Measurements from ENCODE around the gene TMEM243. TPM values are rescaled to one million over a fixed set of nuclear protein-coding genes. Genes with fewer than 3 reads are reported as not detected.

Gene TMEM243
- polyA plus RNA-seq, 2 donors = 11.5 to 12.9 TPM

- no peak overlapping the region for H3K27ac ChIP-seq (ENCODE audit: low read depth in 2 of 2, low read length in 1 of 2)
- WGBS, 2 donors = 94% methylated on average over 4 of the region's 4 CpGs
- no peaks in the 10 kb centered on the region for H3K9me3 ChIP-seq (ENCODE audit: control insufficient read depth in 2 of 2, insufficient read depth in 1 of 2, low read depth in 1 of 2, low read length in 1 of 2)
- no peaks in the 10 kb centered on the region for H3K27me3 ChIP-seq (ENCODE audit: control insufficient read depth in 1 of 2, insufficient read depth in 2 of 2, low read length in 2 of 2)
- no peak overlapping the region for H3K4me3 ChIP-seq (ENCODE audit: low read depth in 1 of 2, low read length in 2 of 2)
- H3K36me3 ChIP-seq (ENCODE audit: control insufficient read depth in 2 of 2, insufficient read depth in 2 of 2, low read length in 1 of 2) = peaks cover 4 to 5% of the 10 kb centered on the region in 2 donors
- H3K4me1 ChIP-seq (ENCODE audit: control insufficient read depth in 2 of 2, insufficient read depth in 2 of 2, low read length in 1 of 2) = no peaks in the 10 kb centered on the region
Observed at GRCh38 chr7:87178320-87178719, 41.2 kb downstream of the TMEM243 start.

GRCh38 chr7:87173471-87173870 lies 46.1 kb downstream of the TMEM243 start:
- no peaks in the 10 kb centered on the region for H3K9me3 ChIP-seq (ENCODE audit: control insufficient read depth in 2 of 2, insufficient read depth in 1 of 2, low read depth in 1 of 2, low read length in 1 of 2)
- no peak overlapping the region for H3K27ac ChIP-seq (ENCODE audit: low read depth in 2 of 2, low read length in 1 of 2)
- no peaks in the 10 kb centered on the region for H3K27me3 ChIP-seq (ENCODE audit: control insufficient read depth in 1 of 2, insufficient read depth in 2 of 2, low read length in 2 of 2)
- H3K36me3 ChIP-seq (ENCODE audit: control insufficient read depth in 2 of 2, insufficient read depth in 2 of 2, low read length in 1 of 2) = peaks cover 4 to 5% of the 10 kb centered on the region in 2 donors
- no peaks in the 10 kb centered on the region for H3K4me1 ChIP-seq (ENCODE audit: control insufficient read depth in 2 of 2, insufficient read depth in 2 of 2, low read length in 1 of 2)
- no peak overlapping the region for H3K4me3 ChIP-seq (ENCODE audit: low read depth in 1 of 2, low read length in 2 of 2)
- 88 to 99% methylated on average over 1 of the region's 1 CpG for WGBS, 2 donors

GRCh38 chr7:87171282-87171934 lies 48.1 kb downstream of the TMEM243 start:
- Histone ChIP-seq H3K4me3 (ENCODE audit: low read depth in 1 of 2, low read length in 2 of 2) (no peak overlapping the region), H3K9me3 (ENCODE audit: control insufficient read depth in 2 of 2, insufficient read depth in 1 of 2, low read depth in 1 of 2, low read length in 1 of 2) (no peaks in the 10 kb centered on the region), H3K27me3 (ENCODE audit: control insufficient read depth in 1 of 2, insufficient read depth in 2 of 2, low read length in 2 of 2) (no peaks in the 10 kb centered on the region), H3K27ac (ENCODE audit: low read depth in 2 of 2, low read length in 1 of 2) (no peak overlapping the region), H3K4me1 (ENCODE audit: control insufficient read depth in 2 of 2, insufficient read depth in 2 of 2, low read length in 1 of 2) (no peaks in the 10 kb centered on the region), H3K36me3 (ENCODE audit: control insufficient read depth in 2 of 2, insufficient read depth in 2 of 2, low read length in 1 of 2) (peaks cover 5 to 10% of the 10 kb centered on the region in 2 donors)

GRCh38 chr7:87170828-87171227 lies 48.7 kb downstream of the TMEM243 start:
- Histone ChIP-seq H3K9me3 (ENCODE audit: control insufficient read depth in 2 of 2, insufficient read depth in 1 of 2, low read depth in 1 of 2, low read length in 1 of 2) (no peaks in the 10 kb centered on the region), H3K27ac (ENCODE audit: low read depth in 2 of 2, low read length in 1 of 2) (no peak overlapping the region), H3K27me3 (ENCODE audit: control insufficient read depth in 1 of 2, insufficient read depth in 2 of 2, low read length in 2 of 2) (no peaks in the 10 kb centered on the region), H3K4me3 (ENCODE audit: low read depth in 1 of 2, low read length in 2 of 2) (no peak overlapping the region), H3K36me3 (ENCODE audit: control insufficient read depth in 2 of 2, insufficient read depth in 2 of 2, low read length in 1 of 2) (peaks cover 5 to 10% of the 10 kb centered on the region in 2 donors), H3K4me1 (ENCODE audit: control insufficient read depth in 2 of 2, insufficient read depth in 2 of 2, low read length in 1 of 2) (no peaks in the 10 kb centered on the region)
- 93 to 94% methylated on average over 3 of the region's 3 CpGs for WGBS, 2 donors

- 80 to 86% methylated on average over 2 of the region's 2 CpGs for WGBS, 2 donors
- no peaks in the 10 kb centered on the region for H3K27me3 ChIP-seq (ENCODE audit: control insufficient read depth in 1 of 2, insufficient read depth in 2 of 2, low read length in 2 of 2)
- no peaks in the 10 kb centered on the region for H3K9me3 ChIP-seq (ENCODE audit: control insufficient read depth in 2 of 2, insufficient read depth in 1 of 2, low read depth in 1 of 2, low read length in 1 of 2)
- no peak overlapping the region for H3K4me3 ChIP-seq (ENCODE audit: low read depth in 1 of 2, low read length in 2 of 2)
- H3K4me1 ChIP-seq (ENCODE audit: control insufficient read depth in 2 of 2, insufficient read depth in 2 of 2, low read length in 1 of 2) = no peaks in the 10 kb centered on the region
- no peak overlapping the region for H3K27ac ChIP-seq (ENCODE audit: low read depth in 2 of 2, low read length in 1 of 2)
- peaks cover 2 to 7% of the 10 kb centered on the region in 2 donors for H3K36me3 ChIP-seq (ENCODE audit: control insufficient read depth in 2 of 2, insufficient read depth in 2 of 2, low read length in 1 of 2)
Observed at GRCh38 chr7:87164433-87164832, 55.1 kb downstream of the TMEM243 start.

GRCh38 chr7:87159538-87159937 lies 60.0 kb downstream of the TMEM243 start:
- WGBS, 2 donors = 69 to 72% methylated on average over 2 of the region's 2 CpGs
- Histone ChIP-seq H3K4me3 (ENCODE audit: low read depth in 1 of 2, low read length in 2 of 2) (no peak overlapping the region), H3K27ac (ENCODE audit: low read depth in 2 of 2, low read length in 1 of 2) (no peak overlapping the region), H3K4me1 (ENCODE audit: control insufficient read depth in 2 of 2, insufficient read depth in 2 of 2, low read length in 1 of 2) (no peaks in the 10 kb centered on the region), H3K9me3 (ENCODE audit: control insufficient read depth in 2 of 2, insufficient read depth in 1 of 2, low read depth in 1 of 2, low read length in 1 of 2) (no peaks in the 10 kb centered on the region), H3K36me3 (ENCODE audit: control insufficient read depth in 2 of 2, insufficient read depth in 2 of 2, low read length in 1 of 2) (no peaks in the 10 kb centered on the region), H3K27me3 (ENCODE audit: control insufficient read depth in 1 of 2, insufficient read depth in 2 of 2, low read length in 2 of 2) (no peaks in the 10 kb centered on the region)

DNA sequence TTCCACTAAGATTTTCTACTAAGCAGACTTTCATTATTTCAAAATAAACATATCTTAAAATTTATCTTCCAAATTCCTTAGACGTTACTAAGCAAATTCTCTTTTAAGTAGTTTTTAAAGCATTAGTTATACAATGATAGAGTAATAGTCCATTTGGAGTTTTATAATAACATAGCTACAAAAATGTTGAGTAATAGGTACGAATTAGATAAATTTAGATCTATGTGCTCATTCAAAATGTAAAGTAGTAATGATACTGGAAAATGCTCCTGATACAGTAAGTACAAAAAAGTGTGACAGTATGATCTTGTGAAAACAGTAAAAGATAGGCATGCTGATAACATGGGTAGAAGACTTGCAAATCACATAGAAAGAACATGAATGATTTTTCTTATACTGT lies 62.8 kb downstream of the TMEM243 start:
- no peak overlapping the region for H3K27ac ChIP-seq (ENCODE audit: low read depth in 2 of 2, low read length in 1 of 2)
- H3K27me3 ChIP-seq (ENCODE audit: control insufficient read depth in 1 of 2, insufficient read depth in 2 of 2, low read length in 2 of 2) = no peaks in the 10 kb centered on the region
- H3K4me3 ChIP-seq (ENCODE audit: low read depth in 1 of 2, low read length in 2 of 2) = no peak overlapping the region
- WGBS, 2 donors = 60% methylated on average over 2 of the region's 2 CpGs
- no peaks in the 10 kb centered on the region for H3K36me3 ChIP-seq (ENCODE audit: control insufficient read depth in 2 of 2, insufficient read depth in 2 of 2, low read length in 1 of 2)
- H3K4me1 ChIP-seq (ENCODE audit: control insufficient read depth in 2 of 2, insufficient read depth in 2 of 2, low read length in 1 of 2) = no peaks in the 10 kb centered on the region
- no peaks in the 10 kb centered on the region for H3K9me3 ChIP-seq (ENCODE audit: control insufficient read depth in 2 of 2, insufficient read depth in 1 of 2, low read depth in 1 of 2, low read length in 1 of 2)

DNA sequence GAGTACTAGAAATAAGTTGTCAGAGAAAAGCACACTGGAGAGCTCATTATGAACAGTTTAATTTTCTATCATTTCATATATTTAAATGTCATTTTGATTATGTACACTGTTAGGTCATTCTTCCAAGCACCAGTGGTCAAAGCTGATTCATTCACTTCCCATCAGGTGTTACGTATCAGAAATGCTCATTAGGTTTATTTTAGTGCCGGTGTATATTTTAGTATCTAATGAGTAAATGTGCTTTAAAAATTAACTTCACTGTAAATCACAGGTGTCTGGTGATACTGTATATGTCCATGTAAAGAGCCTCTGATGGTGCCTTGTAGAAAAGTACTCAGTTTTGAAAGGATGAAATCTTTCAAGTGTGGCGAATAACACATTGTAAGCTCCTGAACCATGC lies 63.7 kb downstream of the TMEM243 start:
- no peaks in the 10 kb centered on the region for H3K4me1 ChIP-seq (ENCODE audit: control insufficient read depth in 2 of 2, insufficient read depth in 2 of 2, low read length in 1 of 2)

GRCh38 chr7:87154569-87154968 lies 65.0 kb downstream of the TMEM243 start:
- no peaks in the 10 kb centered on the region for H3K4me1 ChIP-seq (ENCODE audit: control insufficient read depth in 2 of 2, insufficient read depth in 2 of 2, low read length in 1 of 2)
- H3K4me3 ChIP-seq (ENCODE audit: low read depth in 1 of 2, low read length in 2 of 2) = peak overlapping the region in 1 of 2 donors; percentile 2
- 32 to 36% methylated on average over 3 of the region's 3 CpGs for WGBS, 2 donors

More for the DNA sequence above, 63.7 kb downstream of the TMEM243 start:
- Histone ChIP-seq H3K9me3 (ENCODE audit: control insufficient read depth in 2 of 2, insufficient read depth in 1 of 2, low read depth in 1 of 2, low read length in 1 of 2) (no peaks in the 10 kb centered on the region), H3K4me3 (ENCODE audit: low read depth in 1 of 2, low read length in 2 of 2) (no peak overlapping the region), H3K36me3 (ENCODE audit: control insufficient read depth in 2 of 2, insufficient read depth in 2 of 2, low read length in 1 of 2) (no peaks in the 10 kb centered on the region), H3K27me3 (ENCODE audit: control insufficient read depth in 1 of 2, insufficient read depth in 2 of 2, low read length in 2 of 2) (no peaks in the 10 kb centered on the region), H3K27ac (ENCODE audit: low read depth in 2 of 2, low read length in 1 of 2) (no peak overlapping the region)
- WGBS, 2 donors = 68 to 69% methylated on average over 3 of the region's 3 CpGs

DNA sequence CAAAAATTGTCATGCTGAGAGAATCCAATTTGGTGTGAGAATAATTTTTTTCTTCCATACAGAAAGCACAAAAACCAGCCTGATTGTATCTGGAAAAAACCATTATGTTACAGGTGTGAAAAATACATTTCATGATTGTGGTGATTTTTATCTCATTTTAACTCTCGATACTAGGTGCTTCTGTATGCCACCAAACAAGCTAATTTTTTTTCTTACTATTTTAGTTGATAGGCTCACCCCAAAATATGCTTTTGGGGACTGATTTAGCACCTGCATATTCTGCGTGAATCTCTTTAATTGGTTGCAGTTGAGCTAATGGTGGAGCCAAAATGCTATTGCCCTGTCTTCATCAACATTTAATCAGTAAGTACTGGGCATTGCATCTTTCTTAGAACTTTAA lies 65.4 kb downstream of the TMEM243 start:
- no peak overlapping the region for H3K27ac ChIP-seq (ENCODE audit: low read depth in 2 of 2, low read length in 1 of 2)
- H3K9me3 ChIP-seq (ENCODE audit: control insufficient read depth in 2 of 2, insufficient read depth in 1 of 2, low read depth in 1 of 2, low read length in 1 of 2) = no peaks in the 10 kb centered on the region
- H3K36me3 ChIP-seq (ENCODE audit: control insufficient read depth in 2 of 2, insufficient read depth in 2 of 2, low read length in 1 of 2) = no peaks in the 10 kb centered on the region
- no peaks in the 10 kb centered on the region for H3K27me3 ChIP-seq (ENCODE audit: control insufficient read depth in 1 of 2, insufficient read depth in 2 of 2, low read length in 2 of 2)
- 30 to 38% methylated on average over 2 of the region's 2 CpGs for WGBS, 2 donors
- no peaks in the 10 kb centered on the region for H3K4me1 ChIP-seq (ENCODE audit: control insufficient read depth in 2 of 2, insufficient read depth in 2 of 2, low read length in 1 of 2)
- H3K4me3 ChIP-seq (ENCODE audit: low read depth in 1 of 2, low read length in 2 of 2) = peak overlapping the region in 1 of 2 donors; percentile 2

More at GRCh38 chr7:87154569-87154968, 65.0 kb downstream of the TMEM243 start:
- Histone ChIP-seq H3K27me3 (ENCODE audit: control insufficient read depth in 1 of 2, insufficient read depth in 2 of 2, low read length in 2 of 2) (no peaks in the 10 kb centered on the region), H3K27ac (ENCODE audit: low read depth in 2 of 2, low read length in 1 of 2) (no peak overlapping the region), H3K9me3 (ENCODE audit: control insufficient read depth in 2 of 2, insufficient read depth in 1 of 2, low read depth in 1 of 2, low read length in 1 of 2) (no peaks in the 10 kb centered on the region), H3K36me3 (ENCODE audit: control insufficient read depth in 2 of 2, insufficient read depth in 2 of 2, low read length in 1 of 2) (no peaks in the 10 kb centered on the region)

Measured in esophagus (tissue), 2 donors.